PC-9 (cell line): ENCODE data around the gene RELA. TPM values are rescaled to one million over a fixed set of nuclear protein-coding genes. Genes with fewer than 3 reads are reported as not detected.

Experiments used
- BruUV-seq: library from RNA; stranded (reverse); fragments of 400-500 nt; replicated peaks from 2 replicates; lab custom pipeline; 2021; lab: Mats Ljungman, UMichigan
- CTCF ChIA-PET: fragments of 300-600 bp; sonication (Branson Sonifier 250); formaldehyde crosslinking; loops from one replicate; lab custom pipeline; 2022; ENCODE audit warnings: antibody characterized with exemption; lab: Charles Lee
- POLR2A ChIA-PET: fragments of 300-600 bp; sonication (Branson Sonifier 250); formaldehyde crosslinking; loops from one replicate; lab custom pipeline; 2022; ENCODE audit warnings: antibody characterized with exemption; ENCODE audit not compliant: unreplicated experiment; lab: Charles Lee
- DNase-seq, 2 experiments: peaks; one replicate each; pipeline versions ENCODE4 v3.0.0 to v3.0.0-alpha.2; 2015 to 2022; ENCODE audit warnings: mixed read lengths in 1 of 2
- H2AFZ ChIP-seq: fragments of 200-600 bp; sonication (generic); 2 replicates; pipeline ENCODE4 v1.8.1; 2017; ENCODE audit warnings: antibody characterized with exemption
- H3F3A ChIP-seq: fragments of 200-600 bp; sonication (generic); 2 replicates; pipeline ENCODE4 v1.8.1; 2017; ENCODE audit warnings: antibody characterized with exemption, mild to moderate bottlenecking, low read depth; ENCODE audit not compliant: insufficient read depth
- H3K27ac ChIP-seq: fragments of 200-600 bp; sonication (generic); 2 replicates; pipeline ENCODE4 v1.6.1; 2016; ENCODE audit warnings: mixed run types
- H3K27me3 ChIP-seq: fragments of 200-600 bp; sonication (generic); 2 replicates; pipeline ENCODE4 v1.6.1; 2016; ENCODE audit warnings: low read depth, mixed run types; ENCODE audit not compliant: insufficient read depth
- H3K36me3 ChIP-seq: fragments of 200-600 bp; sonication (generic); 2 replicates; pipeline ENCODE4 v1.6.1; 2016; ENCODE audit warnings: low read depth, mixed run types
- H3K4me1 ChIP-seq: fragments of 200-600 bp; sonication (generic); replicated peaks from 2 replicates; pipeline ENCODE4 v1.6.1; 2016; ENCODE audit warnings: mixed run types; ENCODE audit not compliant: insufficient read depth
- H3K4me2 ChIP-seq: fragments of 200-600 bp; sonication (generic); 2 replicates; pipeline ENCODE4 v1.6.1; 2017; ENCODE audit warnings: mixed run types
- H3K4me3 ChIP-seq: fragments of 200-600 bp; sonication (generic); 2 replicates; pipeline ENCODE4 v1.6.1; 2016; ENCODE audit warnings: mixed run types
- H3K79me2 ChIP-seq: fragments of 200-600 bp; sonication (generic); 2 replicates; pipeline ENCODE4 v1.6.1; 2017; ENCODE audit warnings: low read depth, mixed run types
- H3K9me2 ChIP-seq: fragments of 200-600 bp; sonication (generic); 2 replicates; pipeline ENCODE4 v1.8.1; 2017; ENCODE audit warnings: mild to moderate bottlenecking; ENCODE audit not compliant: insufficient read depth
- H3K9me3 ChIP-seq: fragments of 200-600 bp; sonication (generic); 2 replicates; pipeline ENCODE4 v1.8.1; 2016; ENCODE audit warnings: low read depth; ENCODE audit not compliant: insufficient read depth
- H4K20me1 ChIP-seq: fragments of 200-600 bp; sonication (generic); 2 replicates; pipeline ENCODE4 v1.8.1; 2017; ENCODE audit not compliant: insufficient read depth
- CTCF ChIP-seq: fragments of 200-600 bp; sonication (generic); conservative IDR thresholded peaks from 2 replicates; pipeline ENCODE4 v1.6.1; 2017; ENCODE audit warnings: mixed run types, antibody characterized with exemption, mild to moderate bottlenecking, moderate library complexity
- EZH2 ChIP-seq: fragments of 200-600 bp; sonication (generic); IDR thresholded peaks from 2 replicates; pipeline ENCODE4 v1.8.0; 2017; ENCODE audit warnings: antibody characterized with exemption, low read depth
- intact Hi-C: fragments of 100-400 bp; cut with micrococcal nuclease; formaldehyde crosslinking; loops from one replicate; pipeline ENCODE4 v1.10.0; 2022; ENCODE audit not compliant: unreplicated experiment
- total RNA-seq: library from RNA; stranded (reverse); gene quantifications from 2 replicates; pipeline ENCODE4 v1.2.3, GENCODE V29; 2021

Gene RELA
- total RNA-seq, 1 experiment from 2014 or later = 86.8 TPM

- peaks cover 64% of the 10 kb centered on the region for H3K79me2 ChIP-seq
Measured at GRCh38 chr11:65617136-65617850, 45.4 kb downstream of the RELA start.

GRCh38 chr11:65616575-65617001 is 46.1 kb downstream of the RELA start:
- H3K4me2 ChIP-seq = peak overlapping the region; percentile 99
- H3K79me2 ChIP-seq = peaks cover 71% of the 10 kb centered on the region
- H3K36me3 ChIP-seq = peaks cover 9% of the 10 kb centered on the region
- TSS peak; percentile 24 for BruUV-seq
- no peaks in the 10 kb centered on the region for H3K9me3 ChIP-seq
- no peak for DNase-seq
- ChIA-PET CTCF (no interaction called here), POLR2A (interaction anchor here (0.6 kb wide), 2 partner anchors 50 to 57 kb away, joined by 4 to 8 read pairs; no protein-coding TSS in a partner anchor)
- no peak overlapping the region for H2AFZ ChIP-seq
- H3K4me1 ChIP-seq = peaks cover 27% of the 10 kb centered on the region; the same call in 1 of the 2 replicates
- intact Hi-C loops = loop anchor here (5.0 kb wide), 1 partner anchor 36 kb away; no protein-coding TSS in a partner anchor
- no peaks in the 10 kb centered on the region for H3K27me3 ChIP-seq
- peaks cover 14% of the 10 kb centered on the region for H3F3A ChIP-seq
- peak overlapping the region; percentile 93 for H3K4me3 ChIP-seq
- peaks cover 47% of the 10 kb centered on the region for H4K20me1 ChIP-seq
- no peak for TF ChIP-seq EZH2
- no peak for TF ChIP-seq CTCF
- H3K9me2 ChIP-seq = no peaks in the 10 kb centered on the region
- H3K27ac ChIP-seq = peak overlapping the region; percentile 49; the same call in 1 of the 2 replicates

More at GRCh38 chr11:65617136-65617850, 45.4 kb downstream of the RELA start:
- BruUV-seq = no TSS peak
- ChIA-PET CTCF (no interaction called here), POLR2A (interaction anchor here (0.6 kb wide), 2 partner anchors 49 to 57 kb away, joined by 4 to 8 read pairs; no protein-coding TSS in a partner anchor)
- H3F3A ChIP-seq = peaks cover 14% of the 10 kb centered on the region
- intact Hi-C loops = loop anchor here (5.0 kb wide), 1 partner anchor 35 kb away; no protein-coding TSS in a partner anchor
- no peak overlapping the region for H2AFZ ChIP-seq
- peak overlapping the region; percentile 99 for H3K4me2 ChIP-seq
- peaks cover 51% of the 10 kb centered on the region for H4K20me1 ChIP-seq
- DNase-seq = no peak
- no peak overlapping the region for H3K27ac ChIP-seq
- peaks cover 22% of the 10 kb centered on the region; the same call in 1 of the 2 replicates for H3K4me1 ChIP-seq
- no peaks in the 10 kb centered on the region for H3K9me3 ChIP-seq
- H3K9me2 ChIP-seq = no peaks in the 10 kb centered on the region
- no peak for TF ChIP-seq CTCF
- TF ChIP-seq EZH2 = no peak
- H3K4me3 ChIP-seq = peak overlapping the region; percentile 93
- peaks cover 12% of the 10 kb centered on the region for H3K36me3 ChIP-seq
- H3K27me3 ChIP-seq = no peaks in the 10 kb centered on the region

DNA sequence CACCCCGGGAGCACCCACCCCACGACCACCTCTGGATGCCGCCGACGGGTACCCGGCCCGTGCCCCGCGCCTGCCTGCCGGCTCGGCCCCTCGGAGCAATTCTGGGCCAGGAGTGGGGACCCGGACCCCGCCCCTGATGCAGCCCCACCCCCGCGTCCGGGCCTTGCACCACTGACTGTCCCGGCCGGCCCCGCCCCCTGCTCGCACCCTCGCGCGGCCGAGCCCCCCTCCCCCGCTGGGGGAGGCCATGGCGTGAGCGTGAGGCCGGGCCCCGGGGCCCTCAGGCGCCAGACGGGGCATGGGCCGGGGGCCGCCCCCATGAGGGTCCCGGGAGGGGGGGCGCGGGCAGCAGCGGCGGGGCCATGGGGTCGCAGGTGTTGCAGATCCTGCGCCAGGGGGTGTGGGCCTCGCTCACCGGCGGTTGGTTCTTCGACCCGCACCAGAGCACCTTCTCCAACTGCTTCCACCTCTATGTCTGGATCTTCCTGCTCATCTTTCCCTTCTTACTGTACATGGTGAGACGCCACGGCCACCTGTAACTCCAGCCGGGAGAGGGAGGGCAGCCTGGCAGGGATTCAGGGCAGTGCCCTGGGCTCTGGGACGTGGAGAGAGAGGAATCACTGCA is 46.7 kb downstream of the RELA start:
- Histone ChIP-seq H3K4me1 (peaks cover 27% of the 10 kb centered on the region; the same call in 1 of the 2 replicates), H3K4me3 (peak overlapping the region; percentile 93), H3K36me3 (peaks cover 9% of the 10 kb centered on the region), H3F3A (peaks cover 14% of the 10 kb centered on the region), H3K27ac (peak overlapping the region; percentile 64), H3K9me3 (no peaks in the 10 kb centered on the region), H3K9me2 (no peaks in the 10 kb centered on the region), H3K4me2 (peak overlapping the region; percentile 99), H2AFZ (0 out of 2 replicates have a peak overlapping the region, but pooled peaks have one; percentile 45), H3K79me2 (peaks cover 75% of the 10 kb centered on the region), H4K20me1 (peaks cover 44% of the 10 kb centered on the region), H3K27me3 (no peaks in the 10 kb centered on the region)
- TF ChIP-seq CTCF (no peak), EZH2 (no peak)
- POLR2A ChIA-PET = interaction anchor here (0.5 to 1.1 kb wide), 6 partner anchors 20 to 232 kb away, joined by 3 to 15 read pairs (median 4); partner anchors contain the start of genes EHBP1L1, KCNK7 and MALAT1
- BruUV-seq = no TSS peak
- CTCF ChIA-PET = no interaction called here
- DNase-seq = peak in 1 of 2 experiments; percentile 52
- intact Hi-C loops = loop anchor here (1.0 to 5.0 kb wide), 8 partner anchors 22 to 243 kb away; partner anchors contain the start of genes CFL1, SIPA1 and ZNRD2
